DMS 273 treated with DMSO at 0.1 percent for 48 hours (cell line): ENCODE measurements around the gene ZNF593.
A peak's percentile ranks its signal among the peaks of the same experiment; 100 is the strongest.

ENCODE experiments used
- DNase-seq: peaks from one replicate; lab custom pipeline; 2025; lab: John Stamatoyannopoulos, UW

ZNF593 gene

DNA sequence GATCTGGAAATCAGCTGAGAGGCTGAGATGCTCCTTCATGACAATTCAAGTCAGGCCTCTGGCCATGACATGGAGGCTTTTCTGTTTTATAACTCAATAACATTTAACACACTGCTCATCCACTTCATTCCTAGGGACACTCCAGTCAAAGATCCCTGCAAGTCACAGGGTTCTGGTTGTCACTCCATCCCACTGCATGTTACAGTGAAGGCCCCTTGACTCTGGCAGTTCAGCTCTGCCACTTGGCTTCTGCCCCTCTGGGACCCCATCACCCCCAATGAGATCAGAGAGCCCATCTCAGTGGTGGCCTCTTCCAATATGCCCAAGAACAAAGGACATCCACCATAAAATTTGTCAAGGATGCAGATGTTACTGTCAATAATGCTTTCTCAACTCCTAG is 20.8 kb upstream of the ZNF593 start:
- DNase-seq, result no peak

DNA sequence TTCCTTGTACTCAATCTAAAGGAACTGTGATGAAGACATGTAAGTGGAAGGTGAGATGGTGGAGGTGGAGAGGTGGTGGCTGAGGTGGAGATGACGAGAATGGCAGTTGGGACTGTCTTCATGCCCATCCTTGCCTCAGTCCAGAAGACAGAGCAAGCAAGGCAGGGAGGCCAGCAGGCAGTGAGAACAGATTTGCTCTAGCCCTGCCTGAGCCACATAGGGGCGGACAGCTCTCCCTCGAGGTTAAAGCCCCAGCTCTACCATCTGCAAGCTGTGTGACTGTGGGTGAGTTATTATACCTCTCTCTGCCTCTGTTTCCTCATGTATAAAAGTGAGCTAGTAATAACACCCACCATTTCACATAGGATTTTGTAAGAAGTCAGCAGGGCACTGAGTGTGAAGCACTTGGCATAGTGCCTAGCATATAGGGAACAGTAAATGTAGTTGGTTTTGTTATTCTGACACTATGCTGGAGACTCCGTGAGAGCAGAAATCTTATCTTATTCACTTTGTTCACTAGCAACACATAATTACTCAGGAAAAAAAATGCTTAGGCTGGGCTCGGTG is 15.7 kb upstream of the ZNF593 start:
- no peak for DNase-seq

DNA sequence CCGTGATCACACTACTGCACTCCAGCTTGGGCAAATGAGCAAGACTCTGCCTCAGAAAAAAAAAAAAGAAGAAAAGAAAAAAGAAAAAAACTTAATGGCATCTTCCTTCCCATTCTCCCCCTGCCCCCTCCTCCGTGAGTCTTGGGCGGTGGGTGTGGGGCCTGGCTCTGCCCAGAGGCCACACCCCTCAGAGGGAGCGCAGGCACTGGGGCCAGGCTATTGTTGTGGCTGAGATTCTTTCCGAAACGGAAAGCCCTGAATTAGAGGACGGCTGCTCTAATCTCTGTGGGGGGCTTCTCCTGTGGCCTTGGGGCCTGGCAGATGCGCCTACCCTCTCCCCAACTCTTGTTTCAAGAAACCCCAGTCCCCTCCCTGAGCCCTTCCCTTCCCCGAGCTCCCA is 15.0 kb upstream of the ZNF593 start:
- no peak for DNase-seq

DNA sequence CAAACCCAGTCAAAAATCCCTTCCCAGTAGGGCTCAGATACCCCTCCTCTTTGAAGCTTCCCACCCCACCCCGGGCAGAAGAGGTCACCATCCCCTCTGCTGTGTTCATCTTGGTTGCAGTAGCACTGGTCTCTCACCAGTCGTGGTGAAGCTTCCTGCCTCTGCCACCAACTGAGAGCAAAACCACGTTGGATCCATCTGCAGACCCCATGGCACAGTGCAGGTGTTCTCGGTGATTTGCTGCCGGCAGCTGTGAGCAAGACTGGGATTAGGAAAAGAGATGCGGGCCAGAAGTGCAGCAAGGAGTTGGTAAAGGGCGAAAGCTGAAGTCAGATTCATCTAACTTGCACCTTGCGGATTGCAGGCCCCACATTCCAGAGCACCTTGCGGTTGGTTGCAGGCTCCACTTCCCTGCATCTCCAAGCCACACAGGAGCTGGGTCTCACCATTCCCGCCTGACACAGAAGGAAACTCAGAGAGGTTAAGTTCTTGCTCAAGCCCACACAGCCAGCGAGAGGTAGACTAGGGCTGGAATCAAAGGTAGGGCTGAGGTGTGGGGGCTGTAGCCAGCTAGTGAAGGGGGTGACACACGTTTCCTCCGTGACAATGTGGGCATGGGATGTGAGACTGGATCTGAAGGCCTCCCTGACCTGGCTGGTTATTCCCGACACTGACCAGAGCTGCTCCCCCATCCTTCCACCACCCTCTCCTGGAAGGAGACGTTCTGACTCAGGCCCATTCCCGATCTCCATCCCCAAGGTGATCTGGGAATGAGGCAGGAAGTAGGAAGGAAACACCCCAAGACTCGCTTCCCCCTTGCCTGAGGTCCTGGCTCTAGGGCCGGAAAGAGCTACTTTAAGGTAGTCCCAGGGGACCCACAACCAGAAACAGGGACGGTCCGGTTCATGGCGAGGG is 14.1 kb upstream of the ZNF593 start:
- DNase-seq, result no peak

DNA sequence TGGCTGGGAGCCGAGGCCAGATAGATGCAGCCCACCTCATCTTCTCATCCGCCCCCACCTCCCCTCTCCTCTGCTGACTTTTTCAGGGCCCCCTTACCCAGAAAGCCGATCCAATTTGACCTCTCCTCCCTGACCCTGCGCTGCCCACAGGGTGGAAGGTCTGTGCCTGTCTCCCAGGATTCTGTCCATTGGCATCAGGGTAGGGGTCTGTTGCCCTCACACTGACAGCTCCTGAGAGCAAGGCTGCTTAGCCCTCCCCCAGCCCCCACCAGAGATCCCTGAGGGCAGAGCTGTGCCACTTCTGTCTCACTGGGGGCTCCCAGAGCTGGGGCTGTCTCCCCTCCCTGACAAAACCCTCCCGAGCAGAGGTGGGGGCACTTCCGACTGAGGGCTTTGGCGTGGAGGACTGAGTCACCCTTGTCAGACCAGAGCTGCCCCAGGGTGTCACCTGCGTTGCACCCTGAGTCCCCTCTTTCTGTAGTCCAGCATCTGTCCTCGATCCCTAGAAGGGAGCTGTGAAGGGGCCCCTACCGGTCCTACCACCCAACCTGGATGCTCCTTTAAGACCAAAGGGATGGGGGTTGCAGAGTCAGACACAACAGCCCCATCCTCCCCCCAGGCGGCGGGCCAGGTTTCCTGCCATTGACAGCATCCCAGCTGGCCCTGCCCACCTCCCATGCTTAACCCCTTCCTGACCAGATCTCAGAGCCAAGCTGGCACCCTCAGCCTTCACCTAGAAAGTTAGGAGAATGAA is 13.2 kb upstream of the ZNF593 start:
- no peak for DNase-seq

DNA sequence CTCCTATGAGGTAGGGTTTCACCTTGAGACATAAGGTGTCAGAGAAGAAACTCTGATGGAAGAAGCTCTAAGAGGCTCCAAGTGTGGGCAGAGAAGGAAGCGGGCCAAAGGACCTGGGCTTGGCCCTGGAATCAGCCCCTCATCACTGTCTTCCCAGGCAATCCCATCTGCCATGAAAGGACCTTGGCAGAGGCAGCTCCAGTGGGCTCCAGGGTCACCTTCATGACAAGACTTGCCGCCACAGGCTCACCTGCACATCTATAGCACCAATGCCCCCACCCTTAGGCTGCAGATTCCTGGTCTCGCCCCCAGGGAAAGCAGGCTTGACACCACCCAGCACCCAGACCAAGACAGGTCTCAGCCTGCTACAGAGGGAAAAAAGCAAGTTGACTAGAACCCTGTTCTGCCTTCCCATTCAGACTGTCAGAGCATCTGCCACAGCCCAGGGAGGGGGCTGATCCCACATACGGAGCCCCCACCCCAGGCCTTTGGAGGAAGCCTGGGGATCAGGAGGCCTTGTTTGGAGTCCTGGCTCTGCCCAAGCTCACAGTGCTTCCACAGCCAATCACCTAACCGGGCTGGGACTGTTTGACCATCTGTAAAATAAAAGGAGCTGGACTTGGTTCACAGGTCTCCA is 11.3 kb upstream of the ZNF593 start:
- DNase-seq, result no peak

DNA sequence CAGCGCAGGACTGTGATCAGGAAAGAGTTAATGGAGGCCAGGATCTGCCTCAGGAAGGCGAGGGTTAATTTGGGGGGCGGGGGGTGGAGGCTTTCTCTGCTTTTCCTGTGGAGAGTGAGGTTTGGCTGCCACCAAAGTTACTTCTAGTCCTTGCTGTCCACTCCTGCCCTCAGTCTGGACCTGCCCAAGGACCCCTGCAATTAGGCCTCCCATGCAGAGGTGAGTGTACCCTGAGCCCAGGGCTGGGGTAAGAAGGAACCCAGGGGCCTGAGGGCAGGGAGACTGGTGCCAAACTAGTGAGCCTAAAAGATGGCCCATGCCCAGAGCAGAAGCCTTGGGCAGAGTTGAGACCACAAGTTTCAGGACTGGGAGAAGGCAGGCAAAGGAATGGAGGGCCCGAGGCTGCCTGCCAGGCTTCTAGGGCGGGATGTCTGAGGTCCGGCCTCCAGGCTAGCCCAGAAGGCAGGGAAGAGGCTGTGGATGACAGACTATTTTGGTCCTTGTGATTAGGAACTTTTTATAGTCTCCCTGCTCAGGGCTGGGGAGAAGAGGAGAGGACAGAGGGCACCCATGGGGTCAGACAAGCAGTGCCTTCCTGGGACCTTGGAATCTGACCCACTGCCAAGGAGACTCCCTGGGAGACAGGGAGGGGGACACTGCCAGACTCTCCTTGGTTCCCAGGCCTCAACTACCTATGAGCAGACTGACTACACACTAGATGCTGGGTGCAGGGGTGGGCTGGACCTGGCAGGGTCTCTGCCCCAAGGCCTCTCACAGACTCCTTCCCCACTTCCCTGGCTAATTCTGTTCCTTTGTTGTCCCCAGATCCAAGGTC is 10.6 kb upstream of the ZNF593 start, which contains the start of gene FAM110D:
TSS of gene FAM110D (plus strand) at position 172 of the 835 bp plus-strand sequence. CDS start 2,213 bp downstream, outside the sequence.
- no peak for DNase-seq

DNA sequence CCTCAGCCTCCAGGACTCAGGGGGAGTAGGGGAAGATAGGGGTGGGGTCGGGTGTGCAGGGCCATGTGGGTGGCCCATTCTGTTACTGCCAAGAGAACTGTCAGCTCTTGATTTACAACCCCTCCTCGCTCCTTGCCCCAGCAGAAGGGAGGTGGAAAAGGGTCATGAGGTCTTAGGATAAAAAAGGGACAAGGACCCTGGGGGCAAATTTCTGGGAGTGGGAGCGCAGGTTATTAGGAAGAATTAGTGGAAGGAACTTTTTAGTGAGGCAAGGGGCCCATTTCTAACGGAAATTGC is 10.0 kb upstream of the ZNF593 start:
- no peak for DNase-seq

DNA sequence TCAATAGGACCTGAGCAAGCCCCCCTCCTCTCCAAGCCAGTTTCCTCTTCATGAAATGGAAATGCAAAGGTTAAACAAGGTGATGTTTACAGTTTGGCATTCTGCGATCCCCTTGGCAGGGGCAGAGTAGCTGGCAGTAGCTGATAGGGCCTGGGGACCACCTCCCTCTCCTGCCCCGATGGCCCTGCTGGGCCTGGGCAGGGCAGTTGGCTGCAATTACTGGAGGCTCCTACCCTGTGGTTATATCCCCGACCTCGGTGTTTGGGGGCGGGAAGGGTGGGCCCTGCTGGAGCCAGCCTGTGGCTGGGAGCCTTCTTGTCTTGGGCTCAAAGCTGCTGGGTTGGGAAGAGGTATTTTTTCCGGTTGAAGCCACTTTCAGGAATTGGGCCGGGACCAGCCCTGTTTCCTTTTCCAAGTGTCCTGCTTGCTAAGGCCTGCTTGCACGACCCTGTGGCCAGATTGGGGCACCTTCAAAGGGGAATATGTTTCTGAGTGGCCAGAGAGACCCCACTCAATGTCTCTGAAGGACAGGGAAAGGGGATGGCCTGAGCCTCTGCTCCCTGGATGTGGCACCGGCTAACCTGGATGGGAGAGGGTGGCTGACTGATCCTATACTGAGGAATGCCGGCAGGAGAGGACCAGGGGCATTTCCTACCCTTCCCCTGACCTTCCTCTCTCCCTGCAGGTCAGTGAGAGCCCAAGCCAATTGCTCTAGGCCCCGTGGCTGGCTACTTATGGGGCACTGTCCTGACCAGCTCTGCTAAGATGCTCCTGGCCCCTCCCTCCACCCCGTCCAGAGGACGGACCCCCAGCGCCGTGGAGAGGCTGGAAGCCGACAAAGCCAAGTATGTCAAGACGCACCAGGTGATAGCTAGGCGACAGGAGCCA is 8.9 kb upstream of the ZNF593 start:
- no peak for DNase-seq

DNA sequence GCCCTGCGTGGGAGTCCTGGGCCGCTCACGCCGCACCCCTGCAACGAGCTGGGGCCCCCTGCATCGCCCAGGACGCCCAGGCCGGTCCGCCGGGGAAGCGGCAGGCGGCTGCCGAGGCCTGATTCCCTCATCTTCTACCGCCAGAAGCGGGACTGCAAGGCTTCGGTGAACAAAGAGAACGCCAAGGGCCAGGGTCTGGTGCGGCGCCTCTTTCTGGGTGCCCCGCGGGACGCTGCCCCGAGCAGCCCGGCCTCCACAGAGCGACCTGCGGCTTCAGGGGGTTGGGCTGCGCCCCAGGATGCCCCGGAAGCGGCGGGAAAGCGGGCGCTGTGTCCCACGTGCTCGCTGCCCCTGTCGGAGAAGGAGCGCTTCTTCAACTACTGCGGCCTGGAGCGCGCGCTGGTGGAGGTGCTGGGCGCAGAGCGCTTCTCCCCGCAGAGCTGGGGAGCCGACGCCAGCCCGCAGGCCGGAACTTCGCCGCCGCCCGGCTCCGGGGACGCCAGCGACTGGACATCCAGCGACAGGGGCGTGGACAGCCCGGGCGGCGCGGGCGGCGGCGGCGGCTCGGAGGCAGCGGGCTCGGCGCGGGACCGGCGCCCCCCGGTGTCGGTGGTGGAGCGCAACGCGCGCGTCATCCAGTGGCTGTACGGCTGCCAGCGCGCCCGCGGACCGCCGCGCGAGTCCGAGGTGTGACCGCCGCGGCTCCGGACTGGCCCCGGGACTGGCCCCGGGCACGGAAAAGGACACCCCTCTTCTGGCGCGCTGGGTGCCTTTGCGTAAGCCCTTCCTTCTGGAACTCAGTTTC is 8.1 kb upstream of the ZNF593 start:
- DNase-seq, result no peak

DNA sequence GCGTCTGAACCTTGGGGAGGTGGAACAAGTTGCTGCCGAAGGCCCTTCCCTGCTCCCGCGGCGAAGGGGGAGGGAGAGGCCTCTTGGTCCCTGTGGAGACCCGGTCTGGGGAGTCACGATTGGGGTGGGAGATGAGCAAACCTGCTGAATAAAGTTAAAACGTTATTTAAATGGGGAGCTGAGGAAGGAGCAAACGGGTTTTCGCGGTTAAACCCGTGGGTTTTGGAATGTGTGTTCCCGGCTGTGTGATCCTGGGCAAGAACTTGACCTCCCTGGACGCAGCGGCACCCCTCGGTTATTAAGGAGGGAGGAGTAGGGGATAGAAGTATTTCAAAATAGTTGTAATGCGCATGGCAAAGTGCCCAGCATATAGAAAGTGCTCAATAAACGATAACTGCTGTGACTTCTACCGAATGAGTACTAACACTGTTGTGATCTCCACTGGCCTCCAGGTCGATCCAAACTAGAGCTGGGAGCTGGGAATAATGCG is 7.4 kb upstream of the ZNF593 start:
- DNase-seq, result no peak

DNA sequence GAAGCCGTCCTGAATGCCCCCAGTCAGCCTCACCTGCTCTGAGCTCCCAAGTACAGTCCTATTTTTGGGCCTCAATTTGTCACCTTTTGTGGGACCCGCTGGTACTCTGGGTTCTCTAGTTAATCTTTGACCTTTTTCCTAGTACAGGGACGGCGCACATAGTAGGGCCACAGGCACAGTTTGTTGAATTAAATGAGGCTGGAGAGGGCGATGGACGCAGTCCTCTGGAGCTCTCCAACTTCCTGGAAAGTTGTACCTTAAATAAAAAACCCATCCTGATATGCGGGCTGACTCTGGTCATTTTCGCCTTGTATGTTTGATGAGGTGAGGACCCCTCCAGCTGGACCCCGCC is 6.0 kb upstream of the ZNF593 start:
- no peak for DNase-seq

DNA sequence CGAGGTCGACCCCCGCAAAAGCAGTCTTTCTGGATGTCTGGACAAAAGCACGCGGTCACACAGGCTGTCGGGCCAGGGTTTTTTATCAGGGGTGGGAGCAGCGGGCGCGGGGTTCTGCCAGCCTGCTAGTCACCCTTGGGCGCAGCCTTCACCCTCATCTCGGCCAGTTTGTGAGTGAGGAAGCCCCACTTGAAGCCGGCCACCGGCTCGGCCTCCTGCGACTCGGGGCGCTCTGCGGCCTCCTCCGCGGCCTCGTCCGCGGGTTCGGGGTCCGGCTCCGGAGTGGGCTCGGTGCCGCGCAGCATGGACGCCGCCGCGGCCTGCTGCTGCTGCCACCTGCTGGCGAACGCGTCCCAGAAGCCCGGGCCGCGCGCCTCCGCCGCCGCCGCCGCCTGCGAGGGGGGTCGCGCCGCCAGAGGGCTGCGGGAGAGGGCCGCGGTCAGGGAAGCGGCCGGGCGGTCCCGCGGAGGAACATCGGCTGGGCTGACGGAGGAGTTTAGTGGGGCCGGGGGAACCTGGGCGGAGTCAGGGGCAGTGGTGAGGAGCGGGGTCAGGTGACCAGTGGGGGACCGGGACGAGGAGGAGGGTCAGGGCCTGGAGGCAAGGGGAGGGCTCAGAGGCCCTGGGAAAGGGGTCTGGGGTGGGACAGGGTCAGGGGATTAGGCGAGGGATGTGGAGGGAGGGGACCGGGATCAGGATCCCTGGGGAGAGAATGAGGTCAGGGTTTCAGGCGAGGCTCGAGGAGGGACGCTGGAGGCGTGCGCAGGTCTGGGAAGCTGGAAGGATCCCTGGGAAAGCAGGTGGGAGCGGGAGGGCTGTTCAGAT is 5.5 kb upstream of the ZNF593 start:
- no peak for DNase-seq

DNA sequence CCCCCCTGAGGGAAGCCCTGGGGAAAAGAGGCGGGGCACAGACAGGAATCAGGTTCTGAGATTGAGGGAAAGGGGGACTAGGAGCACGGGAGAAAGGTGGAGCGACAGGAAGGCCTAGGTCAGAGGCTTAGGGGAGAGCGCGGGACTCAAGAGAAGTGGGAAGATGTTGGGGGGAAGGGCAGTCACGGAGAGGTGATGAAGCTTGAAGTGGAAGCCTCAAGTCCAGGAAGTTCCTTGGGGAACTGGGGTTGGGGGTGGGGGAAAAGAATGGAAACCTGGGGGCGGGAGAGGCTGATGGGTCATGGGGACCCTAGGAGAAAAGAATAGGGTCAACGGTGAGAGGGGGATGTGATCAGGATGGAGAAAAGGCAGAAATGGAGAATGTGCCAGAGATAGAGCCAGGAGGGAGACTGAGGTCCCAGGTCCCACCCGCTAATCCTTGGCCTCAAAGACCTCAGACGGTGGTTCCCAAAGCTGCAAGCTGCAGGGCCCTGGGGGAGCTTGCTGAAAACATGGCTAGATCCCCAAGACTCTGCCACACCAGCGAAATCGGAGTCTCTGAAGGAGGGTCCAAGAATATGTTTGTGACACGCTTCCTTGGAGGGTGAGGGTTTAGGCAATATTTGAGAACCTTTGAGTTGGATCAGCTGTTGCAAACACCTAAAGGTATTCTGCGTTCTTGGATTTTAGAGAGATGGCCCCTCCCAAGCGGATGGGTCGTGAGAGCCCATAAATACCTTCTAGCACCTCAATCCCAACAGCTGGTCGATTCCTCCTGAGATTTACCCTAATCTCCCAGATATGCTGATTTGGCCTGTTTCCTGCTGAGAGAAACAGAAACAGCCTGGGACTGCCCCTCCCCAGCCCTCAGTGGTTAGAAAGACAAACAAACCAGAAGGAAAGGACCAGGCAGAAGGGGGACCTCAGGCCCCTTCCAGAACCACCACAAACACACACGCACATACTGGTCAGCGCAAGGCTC is 4.6 kb upstream of the ZNF593 start:
- DNase-seq, result no peak

DNA sequence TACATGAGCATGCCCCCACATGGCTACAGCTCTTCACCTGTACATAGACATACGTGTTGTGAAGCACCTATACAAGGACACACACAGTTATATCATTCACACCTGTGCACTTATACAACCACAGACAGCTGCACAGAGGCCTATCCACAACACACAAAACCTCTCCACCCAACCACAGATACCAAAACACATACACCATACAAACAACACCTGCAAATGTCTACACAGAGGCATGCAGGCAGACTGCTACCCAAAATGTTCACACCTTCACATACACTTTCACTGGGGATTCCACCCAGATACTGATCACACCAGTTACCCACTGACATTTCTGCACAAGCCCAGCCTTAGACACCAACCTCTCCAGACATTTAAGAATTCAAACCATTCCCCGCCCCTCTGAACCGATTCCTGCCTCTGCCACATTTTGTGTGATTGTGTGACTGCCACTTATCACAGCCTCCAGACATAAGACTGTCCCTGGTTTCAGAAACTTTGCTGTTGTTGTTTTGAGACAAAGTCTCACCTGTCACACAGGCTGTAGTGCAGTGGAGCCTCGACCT is 2.9 kb upstream of the ZNF593 start:
- no peak for DNase-seq

DNA sequence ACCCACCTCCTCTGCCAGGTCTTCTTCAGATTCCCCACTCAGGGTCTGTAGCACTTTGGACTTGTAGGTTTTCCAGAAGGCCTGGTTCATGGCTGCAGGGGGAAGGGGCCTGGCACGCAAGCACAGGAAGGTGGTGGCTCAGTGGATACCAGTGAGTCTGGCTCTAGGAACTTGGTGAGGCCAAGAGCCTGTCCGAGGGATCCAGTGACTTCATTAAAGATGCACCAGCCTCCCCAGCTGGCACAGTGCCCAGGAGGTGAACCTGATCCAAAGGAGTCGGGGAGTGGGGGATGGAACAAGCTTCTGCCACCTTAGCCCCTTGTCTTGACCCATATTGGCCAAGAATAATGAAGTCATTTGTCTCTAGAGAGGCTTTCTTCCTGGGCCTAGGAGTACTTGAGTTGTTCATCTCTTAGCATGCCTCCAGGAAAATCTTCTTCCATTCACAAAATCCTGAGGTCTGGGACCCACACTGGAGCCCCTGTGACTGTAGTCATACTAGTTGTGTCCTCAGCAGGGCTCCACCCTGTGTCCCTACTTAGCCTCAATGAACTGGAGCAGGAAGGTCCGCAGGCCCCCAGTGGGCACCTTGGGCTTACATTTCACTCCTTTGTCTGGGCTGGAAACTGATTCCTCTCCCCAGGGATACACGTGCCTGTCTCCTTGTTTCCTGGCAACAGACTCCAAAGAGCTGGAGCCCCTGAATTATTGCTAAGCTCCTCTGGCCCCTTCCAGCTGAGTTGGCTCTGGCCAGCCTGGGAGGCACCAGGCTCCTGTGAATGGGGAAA is 1.1 kb upstream of the ZNF593 start, which contains the start of gene C1orf232:
TSS of gene C1orf232 (minus strand) at position 554 of the 788 bp plus-strand sequence. CDS start at position 90, 464 bp downstream.
- peak; percentile 31 for DNase-seq
